ENCODE measurements around the gene OVOL2.
A peak's percentile ranks its signal among the peaks of the same experiment; 100 is the strongest.

Gene OVOL2

DNA sequence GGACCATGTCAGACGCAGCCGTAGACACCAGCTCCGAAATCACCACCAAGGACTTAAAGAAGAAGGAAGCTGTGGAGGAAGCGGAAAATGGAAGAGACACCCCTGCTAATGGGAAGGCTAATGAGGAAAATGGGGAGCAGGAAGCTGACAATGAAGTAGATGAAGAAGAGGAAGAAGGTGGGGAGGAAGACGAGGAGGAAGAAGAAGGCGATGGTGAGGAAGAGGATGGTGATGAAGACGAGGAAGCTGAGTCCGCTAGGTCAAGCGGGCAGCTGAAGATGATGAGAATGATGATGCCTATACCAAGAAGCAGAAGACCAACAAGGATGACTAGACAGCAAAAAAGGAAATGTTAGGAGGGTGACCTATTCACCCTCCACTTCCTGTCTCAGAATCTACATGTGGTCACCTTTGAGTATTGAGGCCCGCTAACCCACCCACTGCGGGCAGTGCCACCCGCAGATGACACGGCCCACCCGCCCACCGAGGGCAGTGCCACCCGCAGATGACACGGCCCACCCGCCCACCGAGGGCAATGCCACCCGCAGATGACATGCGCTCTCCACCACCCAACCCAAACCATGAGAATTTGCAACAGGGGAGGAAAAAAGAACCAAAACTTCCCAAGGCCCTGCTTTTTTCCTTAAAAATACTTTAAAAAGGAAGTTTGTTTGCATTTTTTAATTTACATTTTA is 45.6 kb downstream of the OVOL2 start:
- no peak for DNase-seq

GRCh38 chr20:18011482-18011881 is 46.2 kb downstream of the OVOL2 start:
- DNase-seq = no peak

DNA sequence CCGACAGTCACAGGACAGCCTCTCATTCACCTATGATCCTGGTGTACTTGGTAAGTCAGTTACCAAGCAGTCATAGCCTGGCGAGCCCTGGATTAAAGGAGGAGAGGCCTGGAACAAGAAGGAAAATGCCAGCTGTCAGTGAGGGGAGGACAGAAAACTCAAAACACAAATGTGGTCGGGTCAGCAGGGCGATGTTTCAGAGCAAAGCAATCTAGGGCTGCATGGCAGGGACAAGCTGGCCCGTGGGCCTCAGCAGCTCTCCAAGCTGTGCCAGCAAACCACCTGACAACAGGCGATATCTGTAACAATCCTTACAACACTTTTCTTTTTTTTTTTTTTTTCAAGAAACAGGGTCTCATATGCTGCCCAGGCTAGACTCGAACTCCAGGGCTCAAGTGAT is 48.6 kb downstream of the OVOL2 start:
- no peak for DNase-seq

GRCh38 chr20:18007534-18008292 is 50.0 kb downstream of the OVOL2 start:
- DNase-seq = no peak

- no peak for DNase-seq
Measured at GRCh38 chr20:18006684-18007083, 51.0 kb downstream of the OVOL2 start.

DNA sequence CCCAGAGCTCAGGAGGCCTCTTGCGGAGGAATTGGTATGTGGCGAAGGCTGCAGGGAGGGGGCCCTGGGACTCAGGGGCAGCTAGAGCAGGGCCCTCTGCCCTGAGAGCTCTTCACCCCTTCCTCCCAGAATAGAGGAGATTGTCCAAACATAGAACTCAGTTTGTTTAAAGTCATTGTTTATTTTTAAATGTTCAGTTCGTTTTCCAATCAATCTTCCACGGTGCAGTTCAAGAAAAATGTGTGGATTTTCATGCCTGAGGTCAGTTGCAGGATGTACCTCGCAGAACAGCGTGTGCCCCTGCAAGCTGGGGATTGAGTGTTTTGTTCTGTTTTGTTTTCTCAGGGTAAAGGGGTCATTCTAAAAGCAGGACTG is 51.7 kb downstream of the OVOL2 start:
- no peak for DNase-seq

DNA sequence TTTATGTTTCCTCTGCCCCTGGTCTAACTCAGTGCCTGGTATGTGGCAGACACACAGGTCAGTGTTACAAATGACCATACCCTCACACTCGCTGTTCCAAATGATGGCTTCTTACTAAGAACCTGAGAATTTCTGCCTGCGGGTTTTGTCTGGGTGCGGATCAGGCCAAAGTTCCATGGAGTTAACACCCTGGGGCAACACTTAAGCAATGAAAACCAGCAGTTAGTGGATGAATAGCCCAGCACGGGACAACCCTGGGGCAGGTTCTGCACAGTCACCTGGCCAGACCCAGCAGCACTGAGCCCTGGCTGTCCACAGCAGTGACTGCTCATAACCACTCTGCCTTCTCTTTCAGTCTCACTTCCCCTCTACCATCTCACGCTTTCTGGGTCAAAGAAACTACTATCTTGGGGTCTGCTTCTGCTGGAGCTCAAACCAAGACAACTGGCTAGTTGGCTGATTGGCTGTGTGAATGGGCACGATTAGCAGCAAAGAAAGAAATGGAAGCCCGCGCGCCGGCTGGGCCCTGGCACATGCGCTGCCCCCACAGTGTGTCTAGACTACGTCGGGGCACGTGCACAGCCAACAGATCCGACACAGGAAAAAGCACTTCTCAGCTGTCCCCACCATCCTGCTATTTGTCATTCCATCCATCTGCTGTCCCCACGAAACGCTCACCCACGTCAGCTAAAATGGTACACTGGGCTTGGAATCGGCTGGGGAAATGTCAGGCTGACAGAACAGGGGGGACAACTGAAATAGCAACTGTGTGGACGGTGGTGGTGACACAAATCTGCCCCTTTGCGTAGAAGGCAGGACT is 52.3 kb downstream of the OVOL2 start:
- DNase-seq = no peak

DNA sequence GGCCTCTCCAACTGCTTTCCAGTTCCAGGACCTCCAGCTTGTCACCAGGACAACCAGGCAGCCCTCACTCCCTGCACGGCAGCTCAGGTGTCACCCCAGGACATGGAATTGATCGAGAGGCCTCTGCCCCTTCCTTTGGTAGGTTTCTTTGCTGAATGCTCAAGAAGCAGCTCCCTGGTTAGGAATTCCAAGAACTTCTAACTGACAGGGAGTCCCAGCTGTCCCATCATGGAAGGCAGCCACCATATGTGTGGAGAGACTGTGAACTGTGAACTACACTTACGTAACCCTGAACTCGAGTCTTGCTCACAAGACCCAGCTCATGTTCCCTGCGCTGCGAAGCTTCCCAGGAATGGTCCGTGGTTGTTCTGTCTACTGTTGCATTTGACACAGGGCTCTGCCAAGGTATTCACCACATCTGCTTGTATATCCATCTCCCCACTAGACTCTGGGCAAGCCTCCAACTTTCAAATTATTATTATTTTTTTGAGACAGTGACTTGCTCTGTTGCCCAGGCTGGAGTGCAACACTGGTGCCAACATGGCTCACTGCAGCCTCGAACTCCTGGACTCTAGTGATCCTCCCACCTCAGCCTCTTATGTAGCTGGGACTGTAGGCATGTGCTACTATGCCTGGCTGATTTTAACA is 53.2 kb downstream of the OVOL2 start:
- DNase-seq = peak; percentile 35

GRCh38 chr20:18003897-18004296 is 53.8 kb downstream of the OVOL2 start:
- no peak for DNase-seq

DNA sequence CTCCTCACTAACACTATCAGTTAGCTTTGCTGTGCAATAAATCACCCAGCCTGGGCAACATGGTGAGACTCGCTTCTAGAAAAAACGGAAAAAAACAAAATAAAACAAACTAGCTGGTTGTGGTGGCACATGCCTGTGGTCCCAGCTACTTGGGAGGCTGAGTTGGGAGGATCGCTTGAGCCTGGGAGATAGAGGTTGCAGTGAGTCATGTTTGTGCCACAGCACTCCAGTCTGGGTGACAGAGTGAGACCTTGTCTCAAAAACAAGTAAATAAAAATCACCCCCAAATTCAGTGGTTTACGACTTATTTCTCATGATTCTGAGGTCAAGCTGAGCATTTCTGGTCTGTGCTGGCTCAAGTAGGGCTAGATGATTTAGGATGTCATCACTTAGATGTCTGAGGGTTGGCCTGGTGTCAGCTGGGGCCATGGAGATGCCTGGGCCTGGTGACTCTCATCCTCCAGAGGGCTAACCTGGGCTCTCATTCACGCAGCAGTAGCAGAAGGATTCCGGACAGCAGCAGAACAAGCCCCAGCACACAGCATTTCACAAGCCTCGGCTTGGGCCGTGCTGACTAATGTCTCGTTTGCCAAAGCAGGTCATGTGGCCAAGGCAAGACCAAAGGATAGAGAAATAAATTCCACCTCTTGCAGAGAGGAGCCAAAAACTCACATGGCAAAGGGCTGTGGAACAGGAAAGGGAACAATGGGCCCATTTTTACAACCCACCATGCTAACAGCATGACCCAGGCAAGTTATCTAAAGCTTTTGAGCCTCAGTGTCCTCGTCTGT is 56.4 kb downstream of the OVOL2 start:
- DNase-seq = peak; percentile 63

DNA sequence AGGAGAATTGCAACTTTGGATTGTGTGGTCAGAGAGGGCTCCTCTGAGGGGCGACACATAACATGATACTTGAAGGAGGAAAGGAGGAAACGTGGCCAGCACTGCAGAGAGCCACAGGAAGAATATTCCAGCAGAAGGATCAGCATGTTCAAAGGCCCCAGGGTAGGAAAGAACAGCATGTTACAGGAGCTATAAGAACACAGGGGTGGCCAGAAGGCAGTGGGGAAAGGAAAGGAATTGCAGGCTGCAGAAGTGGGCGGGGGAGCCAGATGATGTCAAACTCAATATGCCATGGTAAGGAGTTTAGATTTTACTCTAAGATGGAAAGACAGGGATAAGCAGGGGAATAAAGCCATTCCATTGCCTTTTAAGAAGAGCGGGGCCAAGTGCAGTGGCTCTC is 58.1 kb downstream of the OVOL2 start:
- no peak for DNase-seq

- no peak for DNase-seq
Measured at GRCh38 chr20:17998446-17998845, 59.3 kb downstream of the OVOL2 start.

DNA sequence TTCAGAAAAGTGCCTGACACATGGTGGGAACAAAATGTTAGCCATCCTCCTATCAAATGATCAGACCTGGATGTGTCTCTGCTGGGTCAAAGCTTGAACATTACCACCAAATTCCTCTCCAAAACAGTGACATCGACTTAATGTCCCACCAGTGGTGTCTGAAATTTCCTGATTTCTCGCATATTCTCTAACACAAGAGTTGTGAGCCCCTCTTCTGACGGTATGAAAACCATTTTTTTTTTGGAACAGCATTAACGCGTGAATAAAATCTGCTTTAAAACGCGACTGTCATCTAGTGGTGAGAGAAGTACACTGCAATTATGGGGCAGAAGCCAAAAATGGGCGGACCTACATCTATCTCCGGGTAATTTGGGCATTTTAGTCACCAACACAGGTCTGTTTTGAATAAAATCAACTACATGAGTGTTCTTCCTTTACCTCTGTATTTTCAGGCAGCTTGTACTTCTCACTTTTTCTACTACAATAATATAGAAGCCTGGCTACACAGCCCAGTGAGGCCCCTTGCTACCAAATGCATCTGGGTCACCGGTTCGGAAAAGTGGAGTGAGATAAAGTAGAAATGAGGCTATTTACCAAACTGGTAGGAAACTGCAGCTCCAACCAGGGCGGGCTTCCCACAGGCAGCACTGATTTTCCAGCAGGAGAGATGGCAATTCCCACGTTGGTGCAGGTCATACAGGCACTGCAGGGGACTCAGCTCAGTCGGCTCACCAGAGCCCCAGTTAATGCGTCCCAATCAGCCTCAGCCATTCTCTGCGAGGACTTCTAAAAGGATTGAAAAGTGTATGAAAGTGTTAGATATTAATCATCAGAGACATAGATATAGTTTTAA is 61.5 kb downstream of the OVOL2 start:
- DNase-seq = peak; percentile 72

DNA sequence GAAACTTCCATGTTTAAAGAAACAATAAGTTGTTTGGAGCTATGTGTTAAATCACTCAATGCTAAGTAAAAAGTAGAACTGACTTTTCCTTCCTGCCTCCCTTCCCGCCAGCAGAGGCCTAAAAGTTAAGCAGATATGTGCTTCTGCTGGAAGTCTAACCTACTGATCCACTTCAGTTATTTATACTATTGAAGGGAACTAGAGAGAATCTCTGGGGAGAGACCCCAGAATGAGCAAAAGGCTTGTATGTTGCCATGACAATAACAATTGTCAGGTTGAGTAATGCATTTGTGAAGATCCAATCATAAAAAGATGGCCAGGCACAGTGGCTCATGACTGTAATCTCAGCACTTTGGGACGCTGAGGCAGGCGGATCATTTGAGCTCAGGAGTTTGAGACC is 64.2 kb downstream of the OVOL2 start:
- no peak for DNase-seq

DNA sequence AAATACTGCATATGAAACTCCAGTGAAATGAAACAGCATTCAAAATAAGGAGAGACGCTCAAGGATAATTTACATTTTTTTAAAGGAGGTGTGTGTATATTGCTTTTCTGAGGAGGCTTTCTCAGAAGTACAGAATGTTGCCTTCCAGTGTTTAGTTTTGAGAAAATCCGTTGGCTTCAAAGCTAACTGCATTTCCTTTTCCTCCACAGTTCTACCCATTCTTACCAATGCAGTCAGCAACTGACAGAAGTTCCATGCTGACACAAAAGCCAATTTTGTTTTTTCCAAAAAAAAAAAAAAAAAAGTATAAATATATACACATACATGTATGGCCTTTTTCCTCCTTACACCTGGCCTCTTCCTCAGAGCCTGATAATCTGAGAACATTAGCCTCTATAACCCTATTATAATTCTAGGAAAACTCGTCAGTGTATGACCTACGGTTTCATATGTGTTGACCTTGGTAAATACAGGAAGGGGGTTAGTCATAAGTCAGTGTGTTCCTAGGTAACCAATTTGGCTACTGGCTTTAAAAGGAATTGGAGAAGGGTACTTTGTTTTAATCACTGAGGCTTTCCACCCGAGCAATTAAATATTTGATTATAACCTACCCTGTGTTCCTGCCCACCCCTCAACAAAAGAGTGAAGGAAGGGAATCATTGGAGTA is 64.7 kb downstream of the OVOL2 start:
- no peak for DNase-seq

GRCh38 chr20:17992224-17992637 is 65.5 kb downstream of the OVOL2 start:
- DNase-seq = no peak

GRCh38 chr20:17990278-17990972 is 67.3 kb downstream of the OVOL2 start:
- DNase-seq = no peak

DNA sequence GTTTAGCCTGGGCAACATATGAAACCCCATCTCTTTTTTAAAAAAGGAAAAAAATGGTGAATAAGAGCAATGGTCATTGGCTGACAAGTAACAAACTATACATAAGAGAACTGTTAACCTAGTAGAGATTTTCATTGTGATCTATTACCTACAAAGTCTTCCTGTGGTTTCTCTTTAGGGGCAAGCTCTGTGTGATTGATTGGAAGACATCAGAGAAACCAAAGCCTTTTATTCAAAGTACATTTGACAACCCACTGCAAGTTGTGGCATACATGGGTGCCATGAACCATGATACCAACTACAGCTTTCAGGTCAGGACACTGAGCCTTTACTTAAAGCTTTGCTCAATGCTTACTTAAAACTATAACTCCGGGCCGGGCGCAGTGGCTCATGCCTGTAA is 69.7 kb downstream of the OVOL2 start:
- no peak for DNase-seq

GRCh38 chr20:17985388-17986018 is 72.2 kb downstream of the OVOL2 start:
- DNase-seq = no peak
